H9 (cell line): ENCODE results near the gene EFNB2. TPM values are rescaled to one million over a fixed set of nuclear protein-coding genes. Genes with fewer than 3 reads are reported as not detected.

Source experiments
- DNase-seq: peaks from one replicate; pipeline ENCODE4 v3.0.0-alpha.2; 2017
- H2AFZ ChIP-seq: one replicate; pipeline ENCODE4 v1.6.1; 2013; ENCODE audit warnings: mild to moderate bottlenecking, low read length, control low read depth, moderate library complexity
- H2AK5ac ChIP-seq: 2 replicates; pipeline ENCODE4 v1.6.1; 2013; ENCODE audit warnings: low read length, control low read depth, mixed read lengths; ENCODE audit not compliant: insufficient read length
- H2BK120ac ChIP-seq: one replicate; pipeline ENCODE4 v1.6.1; 2013; ENCODE audit warnings: low read depth, mild to moderate bottlenecking, low read length, control low read depth, inconsistent platforms; ENCODE audit not compliant: poor library complexity, severe bottlenecking
- H2BK12ac ChIP-seq: 2 replicates; pipeline ENCODE4 v1.6.1; 2013; ENCODE audit warnings: low read length, control low read depth, mixed read lengths, low read depth; ENCODE audit not compliant: insufficient read length
- H2BK15ac ChIP-seq: 2 replicates; pipeline ENCODE4 v1.6.1; 2013; ENCODE audit warnings: low read depth, low read length, control low read depth
- H2BK20ac ChIP-seq: one replicate; pipeline ENCODE4 v1.6.1; 2013; ENCODE audit warnings: low read depth, mild to moderate bottlenecking, low read length, control low read depth, inconsistent platforms; ENCODE audit not compliant: poor library complexity, severe bottlenecking
- H2BK5ac ChIP-seq: 2 replicates; pipeline ENCODE4 v1.6.1; 2013; ENCODE audit warnings: low read length, control low read depth, mixed read lengths; ENCODE audit not compliant: insufficient read length
- H3K14ac ChIP-seq: 2 replicates; pipeline ENCODE4 v1.6.1; 2013; ENCODE audit warnings: low read length, control low read depth; ENCODE audit not compliant: insufficient read depth
- H3K18ac ChIP-seq: 2 replicates; pipeline ENCODE4 v1.6.1; 2013; ENCODE audit warnings: low read depth, mild to moderate bottlenecking, mixed read lengths, low read length, control low read depth; ENCODE audit not compliant: insufficient read length
- H3K23ac ChIP-seq: 2 replicates; pipeline ENCODE4 v1.6.1; 2013; ENCODE audit warnings: low read length, control low read depth, mixed read lengths, low read depth; ENCODE audit not compliant: insufficient read length
- H3K23me2 ChIP-seq: 2 replicates; pipeline ENCODE4 v1.6.1; 2013; ENCODE audit warnings: low read depth, mild to moderate bottlenecking, mixed read lengths, low read length, control low read depth; ENCODE audit not compliant: insufficient read length, poor library complexity, severe bottlenecking
- H3K27ac ChIP-seq: 2 replicates; pipeline ENCODE4 v1.5.1; 2013; ENCODE audit warnings: low read length, control low read depth, mixed read lengths, low read depth; ENCODE audit not compliant: insufficient read length
- H3K27me3 ChIP-seq: 2 replicates; pipeline ENCODE4 v1.6.1; 2013; ENCODE audit warnings: low read length, control low read depth, inconsistent platforms; ENCODE audit not compliant: insufficient read depth
- H3K4ac ChIP-seq: 2 replicates; pipeline ENCODE4 v1.6.1; 2013; ENCODE audit warnings: low read depth, mild to moderate bottlenecking, control low read depth, inconsistent platforms, low read length, moderate library complexity
- H3K4me1 ChIP-seq: 2 replicates; pipeline ENCODE4 v1.6.1; 2013; ENCODE audit warnings: low read length, control low read depth, inconsistent platforms; ENCODE audit not compliant: insufficient read depth
- H3K4me2 ChIP-seq: 2 replicates; pipeline ENCODE4 v1.6.1; 2013; ENCODE audit warnings: low read length, control low read depth, mixed read lengths; ENCODE audit not compliant: insufficient read length, insufficient read depth
- H3K56ac ChIP-seq: 2 replicates; pipeline ENCODE4 v1.6.1; 2013; ENCODE audit warnings: low read depth, mild to moderate bottlenecking, mixed read lengths, low read length, control low read depth; ENCODE audit not compliant: insufficient read length
- H3K79me1 ChIP-seq: 2 replicates; pipeline ENCODE4 v1.6.1; 2013; ENCODE audit warnings: low read depth, mild to moderate bottlenecking, moderate library complexity, low read length, control low read depth, inconsistent platforms; ENCODE audit not compliant: insufficient read depth, poor library complexity, severe bottlenecking
- H3K79me2 ChIP-seq: 2 replicates; pipeline ENCODE4 v1.6.1; 2013; ENCODE audit warnings: low read length, control low read depth, inconsistent platforms; ENCODE audit not compliant: insufficient read depth
- H3K9ac ChIP-seq: 2 replicates; pipeline ENCODE4 v1.6.1; 2013; ENCODE audit warnings: low read length, control low read depth, mixed read lengths; ENCODE audit not compliant: insufficient read length; ENCODE audit errors: extremely low read depth
- H3K9me3 ChIP-seq: one replicate; pipeline ENCODE4 v1.6.1; 2013; ENCODE audit warnings: low read depth, low read length, inconsistent platforms; ENCODE audit not compliant: control insufficient read depth
- H3T11ph ChIP-seq: one replicate; pipeline ENCODE4 v1.6.1; 2013; ENCODE audit warnings: mild to moderate bottlenecking, low read length, control low read depth, inconsistent platforms
- H4K20me1 ChIP-seq: one replicate; pipeline ENCODE4 v1.6.1; 2013; ENCODE audit not compliant: control insufficient read depth, insufficient read length, insufficient read depth
- H4K5ac ChIP-seq: 2 replicates; pipeline ENCODE4 v1.6.1; 2013; ENCODE audit warnings: low read depth, mild to moderate bottlenecking, mixed read lengths, low read length, control low read depth; ENCODE audit not compliant: insufficient read length
- H4K8ac ChIP-seq: replicated peaks from 2 replicates; pipeline ENCODE4 v1.6.1; 2013; ENCODE audit warnings: low read length, control low read depth, mixed read lengths, low read depth; ENCODE audit not compliant: insufficient read length
- H4K91ac ChIP-seq: 2 replicates; pipeline ENCODE4 v1.6.1; 2013; ENCODE audit warnings: low read depth, mild to moderate bottlenecking, moderate library complexity, mixed read lengths, low read length, control low read depth; ENCODE audit not compliant: insufficient read length
- H3K27ac Mint-ChIP-seq, 3 experiments: 2 replicates in 2 of 3; 3 replicates in 1 of 3; pipeline ENCODE4 v1.8.0; 2020 to 2021; ENCODE audit warnings: mixed read lengths in 3 of 3, mild to moderate bottlenecking in 1 of 3, moderate library complexity in 1 of 3
- H3K27me3 Mint-ChIP-seq: 2 replicates; pipeline ENCODE4 v1.8.0; 2021; ENCODE audit warnings: low read depth, mild to moderate bottlenecking, moderate library complexity, mixed read lengths
- H3K36me3 Mint-ChIP-seq, 3 experiments: 2 replicates in 2 of 3; 3 replicates in 1 of 3; pipeline ENCODE4 v1.8.0; 2020 to 2021; ENCODE audit warnings: low read depth in 3 of 3, mixed read lengths in 3 of 3; ENCODE audit not compliant: insufficient read depth in 1 of 3
- H3K4me1 Mint-ChIP-seq, 2 experiments: 2 replicates each; pipeline ENCODE4 v1.8.0; 2020; ENCODE audit warnings: mixed read lengths in 2 of 2
- H3K4me3 Mint-ChIP-seq, 2 experiments: 2 replicates in 1 of 2; 3 replicates in 1 of 2; pipeline ENCODE4 v1.8.0; 2020 to 2021; ENCODE audit warnings: mild to moderate bottlenecking in 2 of 2, mixed read lengths in 2 of 2, moderate library complexity in 1 of 2
- H3K9me3 Mint-ChIP-seq, 2 experiments: 2 replicates in 1 of 2; 3 replicates in 1 of 2; pipeline ENCODE4 v1.8.0; 2020; ENCODE audit warnings: mild to moderate bottlenecking in 2 of 2, mixed read lengths in 2 of 2, moderate library complexity in 1 of 2
- WGBS: extraction: QIAGEN DNeasy Blood & Tissue Kit; methylation state at CpG from one replicate; pipeline ENCODE4 v1.1.7; 2013; ENCODE audit warnings: missing lambda C conversion rate, low lambda C conversion rate, mixed read lengths; ENCODE audit not compliant: insufficient read length; ENCODE audit errors: extremely low coverage; 5-methylcytosine and 5-hydroxymethylcytosine counted together
- total RNA-seq: library from RNA; stranded (reverse); gene quantifications from 2 replicates; pipeline ENCODE4 v1.2.1, GENCODE V29; 2021
- TF ChIP-seq, protein P1 (sequence below): fragments of 200-600 bp; sonication (generic); conservative IDR thresholded peaks from 3 replicates; pipeline ENCODE4 v1.8.0; 2021; ENCODE audit warnings: antibody characterized with exemption, mild to moderate bottlenecking

Gene EFNB2
- total RNA-seq, 1 experiment from 2014 or later, result 12.7 TPM

DNA sequence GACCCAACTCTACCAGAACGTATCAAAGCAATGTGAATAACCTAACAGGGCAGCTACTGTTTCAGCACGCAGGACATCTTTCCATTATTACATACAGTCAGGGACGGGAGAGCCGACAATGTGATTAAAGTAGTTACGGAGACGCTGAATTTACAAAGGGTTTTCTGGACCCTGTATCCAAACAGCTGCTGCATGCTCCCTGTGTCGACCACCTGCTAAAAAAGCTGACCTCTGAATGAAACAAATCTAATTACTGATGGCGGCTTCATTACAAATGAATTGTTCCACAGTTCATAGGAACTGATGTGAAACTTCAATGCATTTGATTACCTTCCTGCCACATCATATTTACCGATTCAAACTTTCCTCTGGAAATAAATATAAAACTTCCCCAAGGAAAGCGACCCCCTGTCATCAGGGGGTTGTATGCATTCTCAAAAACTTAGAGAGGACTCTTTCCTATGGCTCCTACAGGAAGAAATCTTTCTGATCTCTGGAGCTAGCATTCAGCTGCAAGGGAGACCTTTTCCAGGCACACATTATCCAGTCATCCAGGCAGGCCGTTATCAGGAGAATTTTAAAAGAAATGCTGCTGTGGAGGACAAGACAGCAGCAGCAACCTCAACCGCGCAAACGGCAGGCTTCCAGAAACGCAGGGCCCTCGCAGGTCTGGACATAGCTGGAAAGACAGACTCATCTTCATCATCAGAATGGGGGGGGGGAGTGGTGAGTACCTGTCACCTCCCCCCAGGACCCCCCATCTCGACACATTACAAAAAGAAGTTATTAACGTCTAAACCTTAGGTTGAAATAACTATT is 3.1 kb downstream of the EFNB2 start:
- H3K4me3 Mint-ChIP-seq, result peak overlapping the region; percentile 79 to 82
- Histone ChIP-seq H3T11ph (no peak overlapping the region), H3K79me2 (peaks cover 3% of the 10 kb centered on the region; the same call in 1 of the 2 replicates), H3K18ac (no peak overlapping the region), H2AK5ac (no peak overlapping the region), H3K27ac (no peak overlapping the region), H3K23ac (no peak overlapping the region), H3K9ac (no peak overlapping the region), H2BK20ac (no peak overlapping the region), H3K9me3 (no peaks in the 10 kb centered on the region), H2AFZ (no peak overlapping the region), H2BK15ac (no peak overlapping the region), H3K4ac (no peak overlapping the region), H3K27me3 (peaks cover 5% of the 10 kb centered on the region; the same call in 1 of the 2 replicates), H2BK120ac (no peak overlapping the region), H2BK5ac (no peak overlapping the region), H3K23me2 (peaks cover 19% of the 10 kb centered on the region), H4K8ac (no peak overlapping the region), H3K4me2 (peak overlapping the region; percentile 94), H4K91ac (no peak overlapping the region), H3K4me1 (peaks cover 26% of the 10 kb centered on the region), H3K56ac (no peak overlapping the region), H4K20me1 (no peaks in the 10 kb centered on the region), H3K79me1 (no peaks in the 10 kb centered on the region), H4K5ac (no peak overlapping the region), H3K14ac (no peak overlapping the region), H2BK12ac (no peak overlapping the region)
- no peak for DNase-seq
- H3K4me1 Mint-ChIP-seq, result peaks cover 68 to 69% of the 10 kb centered on the region in 2 experiments
- no CpG with 5 or more reads among the region's 18 CpGs for WGBS
- 0 out of 7 replicates have a peak overlapping the region, but pooled peaks of 1 of the 3 experiments have one; percentile 11 for H3K27ac Mint-ChIP-seq
- no peaks in the 10 kb centered on the region; a peak in 1 of 5 replicates for H3K9me3 Mint-ChIP-seq
- H3K27me3 Mint-ChIP-seq, result peaks cover 27% of the 10 kb centered on the region
- TF ChIP-seq, protein P1, sequence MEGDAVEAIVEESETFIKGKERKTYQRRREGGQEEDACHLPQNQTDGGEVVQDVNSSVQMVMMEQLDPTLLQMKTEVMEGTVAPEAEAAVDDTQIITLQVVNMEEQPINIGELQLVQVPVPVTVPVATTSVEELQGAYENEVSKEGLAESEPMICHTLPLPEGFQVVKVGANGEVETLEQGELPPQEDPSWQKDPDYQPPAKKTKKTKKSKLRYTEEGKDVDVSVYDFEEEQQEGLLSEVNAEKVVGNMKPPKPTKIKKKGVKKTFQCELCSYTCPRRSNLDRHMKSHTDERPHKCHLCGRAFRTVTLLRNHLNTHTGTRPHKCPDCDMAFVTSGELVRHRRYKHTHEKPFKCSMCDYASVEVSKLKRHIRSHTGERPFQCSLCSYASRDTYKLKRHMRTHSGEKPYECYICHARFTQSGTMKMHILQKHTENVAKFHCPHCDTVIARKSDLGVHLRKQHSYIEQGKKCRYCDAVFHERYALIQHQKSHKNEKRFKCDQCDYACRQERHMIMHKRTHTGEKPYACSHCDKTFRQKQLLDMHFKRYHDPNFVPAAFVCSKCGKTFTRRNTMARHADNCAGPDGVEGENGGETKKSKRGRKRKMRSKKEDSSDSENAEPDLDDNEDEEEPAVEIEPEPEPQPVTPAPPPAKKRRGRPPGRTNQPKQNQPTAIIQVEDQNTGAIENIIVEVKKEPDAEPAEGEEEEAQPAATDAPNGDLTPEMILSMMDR, result no peak
- H3K36me3 Mint-ChIP-seq, result no peaks in the 10 kb centered on the region
